NCI-H146 treated with DMSO at 0.1 percent for 48 hours (cell line): ENCODE data around the gene BUD13.
"Not testable (repeated sequence)": the region's sequence is repeated elsewhere in the genome, so short reads cannot be mapped to it uniquely, and the experiment has no call there.

Experiments used
- DNase-seq: peaks from one replicate; lab custom pipeline; 2025; ENCODE audit not compliant: unreplicated experiment; lab: John Stamatoyannopoulos, UW

The BUD13 gene

GRCh38 chr11:116772443-116773202 lies at the start of gene BUD13:
TSS of gene BUD13 (minus strand) at chr11:116772987. CDS start at chr11:116772964, 23 bp downstream.
- peak; percentile 71 for DNase-seq

DNA sequence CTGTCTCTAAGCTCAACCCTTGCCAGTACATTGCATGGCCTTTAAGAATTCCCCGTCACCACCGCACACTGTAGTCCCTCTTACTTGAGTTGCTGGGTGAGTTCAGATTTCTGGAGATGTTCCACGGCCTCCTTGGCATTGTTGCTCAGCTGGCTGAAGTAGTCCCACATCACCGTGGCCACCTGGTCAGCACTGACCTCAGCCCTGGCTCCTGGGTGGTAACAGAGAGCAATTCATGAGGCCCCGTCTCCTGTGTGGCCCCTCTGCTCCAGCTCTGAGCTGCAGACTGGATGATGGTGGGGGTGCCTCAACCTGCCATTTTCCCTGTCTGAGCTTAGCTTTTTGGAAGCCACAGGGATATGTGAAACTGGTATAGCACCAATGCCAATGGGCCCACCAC lies 49.8 kb upstream of the BUD13 start:
- DNase-seq = no peak

DNA sequence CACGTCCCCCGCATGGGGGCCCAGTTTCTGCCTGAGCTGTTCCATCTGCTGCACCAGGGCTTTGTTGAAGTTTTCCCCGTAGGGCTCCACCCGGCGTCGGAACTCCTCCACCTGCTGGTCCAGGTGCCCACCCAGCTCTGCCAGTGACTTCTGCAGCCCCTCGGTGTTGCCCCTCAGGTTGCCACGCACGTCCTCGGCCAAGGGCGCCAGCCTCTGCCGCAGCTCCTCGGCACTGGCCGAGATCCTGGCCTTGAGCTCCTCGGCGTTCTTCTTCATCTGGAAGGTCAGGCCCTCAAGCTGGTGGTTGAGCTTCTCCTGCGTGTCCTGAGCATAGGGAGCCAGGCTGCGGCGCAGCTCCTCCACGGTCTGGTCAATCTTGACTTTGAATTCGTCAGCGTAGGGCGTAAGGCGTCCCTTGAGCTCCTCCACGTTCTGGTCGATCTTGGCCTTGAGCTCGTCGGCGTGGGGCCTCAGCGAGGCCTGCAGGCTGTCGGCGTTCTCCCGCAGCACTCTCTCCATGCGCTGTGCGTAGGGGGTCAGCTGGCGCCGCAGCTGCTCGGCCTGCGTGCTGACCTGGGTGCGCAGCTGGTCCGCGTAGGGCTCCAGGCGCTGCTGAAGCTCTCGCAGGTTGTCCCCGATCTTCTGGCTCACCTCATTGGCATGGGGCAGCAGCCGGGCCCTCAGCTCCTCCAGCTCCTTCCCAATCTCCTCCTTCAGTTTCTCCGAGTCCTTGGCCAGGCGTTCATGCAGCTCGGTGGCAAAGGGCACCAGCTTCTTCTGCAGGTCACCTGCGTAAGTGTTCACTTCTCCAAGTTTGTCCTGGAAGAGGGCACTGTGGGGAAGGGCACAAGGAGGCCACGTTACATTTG lies 48.5 kb upstream of the BUD13 start:
- no peak for DNase-seq

GRCh38 chr11:116819049-116819448 lies 46.3 kb upstream of the BUD13 start:
- no peak for DNase-seq

DNA sequence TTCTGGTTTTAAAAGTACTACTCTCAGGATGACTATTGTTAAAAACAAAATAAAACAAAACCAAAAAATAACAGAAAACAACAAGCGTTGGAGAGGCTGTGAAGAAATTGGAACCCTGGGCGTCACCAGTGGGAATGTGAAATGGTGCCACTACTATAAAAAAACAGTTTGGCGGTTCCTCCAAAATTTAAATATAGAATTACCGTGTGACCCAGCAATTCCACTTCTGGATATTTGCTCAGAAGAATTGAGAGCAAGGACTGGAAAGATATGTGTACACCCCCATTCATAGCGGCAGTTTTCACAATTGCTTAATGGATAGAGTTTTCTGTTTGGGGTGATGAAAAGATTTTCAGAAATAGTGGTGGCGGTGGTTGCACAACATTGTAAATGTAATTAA lies 41.7 kb upstream of the BUD13 start:
- no peak for DNase-seq

DNA sequence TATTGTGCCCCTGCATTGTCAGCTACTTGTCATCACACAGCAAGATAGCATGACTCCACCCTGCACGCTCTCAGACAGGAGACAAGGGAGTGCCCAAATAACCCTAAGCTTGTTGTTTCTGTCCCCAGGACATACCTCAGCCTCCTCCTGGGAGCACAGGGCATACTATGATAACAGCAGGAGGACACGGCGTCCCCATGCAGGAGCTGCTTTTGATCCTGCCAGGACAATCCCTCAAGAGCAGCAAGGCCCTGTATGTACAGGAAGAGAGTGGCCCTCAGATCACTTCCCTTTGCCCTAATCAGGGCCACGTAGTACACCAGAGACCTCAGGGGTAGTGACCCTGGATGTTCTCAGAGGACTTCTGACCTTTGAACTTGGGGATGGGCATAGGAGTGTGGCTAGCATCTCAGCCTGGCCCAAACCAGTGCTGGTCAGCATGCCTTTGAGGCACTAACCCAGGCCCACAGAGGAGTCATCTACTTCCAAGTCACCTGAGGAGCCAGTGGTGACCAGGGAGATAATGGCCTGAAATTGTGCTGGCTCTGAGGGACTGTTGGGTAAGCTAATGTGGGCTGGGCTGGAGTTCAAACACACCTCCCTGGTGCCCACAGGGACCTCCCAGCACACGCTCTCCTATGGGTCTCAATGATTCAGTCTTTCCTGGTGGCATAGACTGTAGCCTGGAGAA lies 41.1 kb upstream of the BUD13 start:
- DNase-seq = no peak

DNA sequence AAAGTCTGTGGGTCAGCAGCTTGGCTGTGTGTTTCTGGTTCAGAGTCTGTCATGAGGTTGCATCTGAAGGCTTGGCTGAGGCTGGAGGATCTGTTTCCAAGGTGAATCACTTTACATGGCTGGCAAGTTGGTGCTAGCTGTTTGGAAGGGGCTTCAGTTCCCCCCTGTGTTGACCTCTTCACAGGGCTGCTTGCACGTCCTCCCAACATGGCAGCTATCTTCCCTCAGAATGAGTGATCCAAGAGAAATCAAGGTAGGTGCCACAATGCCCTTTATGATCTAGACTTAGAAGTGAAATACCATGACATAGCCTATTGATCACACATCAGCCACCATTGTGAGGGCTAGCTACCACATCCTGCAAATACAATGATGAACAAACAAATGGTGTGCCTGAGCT lies 40.4 kb upstream of the BUD13 start:
- DNase-seq = no peak

- DNase-seq = no peak
Observed at GRCh38 chr11:116812109-116812508, 39.3 kb upstream of the BUD13 start.

GRCh38 chr11:116811194-116811593 lies 38.4 kb upstream of the BUD13 start:
- no peak for DNase-seq

- DNase-seq = no peak
Observed at GRCh38 chr11:116808262-116809175, 35.7 kb upstream of the BUD13 start.

DNA sequence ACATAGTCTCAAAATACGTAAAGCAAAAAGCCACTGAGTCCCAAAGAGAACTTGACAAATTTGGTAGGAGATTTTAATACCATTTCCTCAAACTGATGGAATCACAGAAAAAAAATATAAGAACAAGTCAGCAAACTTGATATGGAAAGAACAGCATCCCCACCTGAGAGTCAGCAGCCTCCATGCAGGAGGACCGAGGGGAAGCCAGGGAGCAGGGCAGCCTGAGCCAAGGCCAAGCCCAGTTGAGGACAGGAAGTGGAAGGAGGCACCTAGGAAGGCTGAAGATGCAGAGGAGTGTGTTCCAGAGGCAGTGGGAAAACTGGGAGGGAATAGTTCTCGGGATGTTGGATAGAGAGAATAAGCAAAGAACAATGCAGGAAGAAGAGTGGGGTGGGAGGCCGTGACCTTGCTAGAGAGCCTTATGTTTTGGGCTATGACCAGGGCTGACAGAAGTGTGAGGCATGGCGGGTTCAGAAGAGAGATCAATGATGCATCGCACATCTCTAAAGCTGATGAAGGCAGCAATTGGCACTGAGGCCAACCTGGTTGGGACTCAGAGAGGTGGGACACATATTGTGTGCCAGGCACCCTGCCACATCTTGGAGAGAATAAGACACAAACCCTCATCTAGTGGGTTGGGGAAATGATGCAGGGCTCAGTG lies 34.9 kb upstream of the BUD13 start:
- no peak for DNase-seq

DNA sequence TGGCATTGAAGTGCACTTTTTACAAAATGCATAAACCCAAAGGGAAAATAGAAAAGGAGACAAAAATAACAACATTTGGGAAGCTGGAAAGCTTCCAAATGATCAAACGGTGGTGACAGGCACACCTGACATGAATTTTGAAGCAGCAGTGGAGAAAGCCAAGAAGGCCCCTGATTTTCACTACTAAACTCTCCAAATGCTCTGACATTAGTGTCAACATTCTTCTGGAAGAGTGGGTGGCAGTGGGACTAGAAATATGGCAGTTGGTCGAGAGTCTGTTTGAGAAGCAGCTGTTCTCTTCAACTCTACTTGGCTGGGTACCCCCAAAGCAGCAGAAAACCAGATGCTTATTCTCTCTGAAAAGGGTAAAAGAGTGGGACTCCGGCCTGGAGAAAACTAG lies 31.2 kb upstream of the BUD13 start:
- no peak for DNase-seq

- not testable (repeated sequence) for DNase-seq
Observed at GRCh38 chr11:116801662-116802061, 28.9 kb upstream of the BUD13 start.

DNA sequence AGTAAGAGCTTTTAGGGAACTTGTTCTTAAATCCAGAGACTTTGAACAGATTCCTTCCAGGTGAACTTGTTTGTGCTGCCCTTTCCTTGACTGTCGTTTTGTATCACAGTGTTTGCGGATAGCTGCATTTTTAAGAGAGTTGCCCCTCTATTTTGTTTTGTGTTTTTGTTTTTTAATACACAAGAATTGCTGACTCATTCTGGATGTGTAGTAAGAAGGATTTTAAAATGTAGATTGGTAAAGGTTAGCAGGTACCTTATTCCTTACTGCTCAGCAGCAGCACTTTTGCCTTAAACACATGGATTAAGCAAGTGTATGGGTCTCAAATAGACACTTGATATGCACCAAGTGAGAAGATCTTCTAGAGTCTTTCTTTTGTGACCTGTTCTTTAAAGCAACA lies 27.8 kb upstream of the BUD13 start:
- DNase-seq = no peak

DNA sequence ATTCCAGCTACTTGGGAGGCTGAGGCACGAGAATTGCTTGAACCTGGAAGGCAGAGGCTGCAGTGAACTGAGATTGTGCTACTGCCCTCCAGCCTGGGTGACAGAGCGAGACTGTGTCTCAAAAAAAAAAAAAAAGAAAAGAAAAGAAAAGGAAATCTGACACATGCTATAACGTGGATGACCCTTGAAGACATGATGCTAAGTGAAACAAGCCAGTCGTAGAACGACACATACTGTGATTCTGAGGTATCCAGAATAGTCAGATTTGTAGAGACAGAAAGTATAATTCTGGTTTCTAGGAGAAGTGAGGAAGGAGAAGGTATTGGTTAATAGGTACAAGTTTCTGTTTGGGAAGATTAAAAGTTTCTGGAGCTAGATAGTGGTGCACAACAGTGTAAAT lies 25.6 kb upstream of the BUD13 start:
- no peak for DNase-seq

DNA sequence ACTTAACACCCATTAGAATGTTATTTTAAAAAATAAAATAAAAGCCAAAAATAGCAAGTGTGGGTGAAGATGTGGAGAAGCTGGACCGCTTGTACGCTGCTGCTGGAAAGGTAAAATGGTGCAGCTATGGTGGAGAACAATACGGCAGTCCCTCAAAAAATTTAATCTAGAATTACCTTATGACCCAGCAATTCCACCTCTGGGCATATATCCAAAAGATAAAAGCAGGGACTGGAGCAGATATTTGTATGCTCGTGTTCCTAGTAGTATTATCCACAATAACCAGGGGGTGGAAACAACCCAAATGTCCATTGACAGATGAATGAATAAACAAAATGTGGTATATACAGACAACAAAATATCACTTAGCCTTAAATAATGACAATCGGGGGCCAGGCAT lies 25.0 kb upstream of the BUD13 start:
- no peak for DNase-seq

- no peak for DNase-seq
Observed at GRCh38 chr11:116796548-116796947, 23.8 kb upstream of the BUD13 start.

GRCh38 chr11:116794851-116795250 lies 22.1 kb upstream of the BUD13 start:
- DNase-seq = no peak

GRCh38 chr11:116793772-116794097 lies 20.9 kb upstream of the BUD13 start:
- DNase-seq = no peak
